Thoracic aorta (tissue), 2 donors: ENCODE results near the gene KIRREL3. TPM values are rescaled to one million over a fixed set of nuclear protein-coding genes. Genes with fewer than 3 reads are reported as not detected.

Experiments used
- ATAC-seq: fragments of 150-250 bp; one replicate; pipeline ENCODE4 v1.8.0; 2017; ENCODE audit warnings: low read depth; ENCODE audit not compliant: insufficient number of reproducible peaks, low FRiP score
- DNase-seq: peaks from one replicate; pipeline ENCODE4 v3.0.0-alpha.2; 2020; ENCODE audit warnings: low spot score
- H3K27ac ChIP-seq, 2 donors: fragments of 200-600 bp; sonication (generic); 1 replicate in 1 of 2; 2 replicates in 1 of 2; pipeline ENCODE4 v1.5.1; 2016; ENCODE audit warnings: mild to moderate bottlenecking in 2 of 2, moderate library complexity in 2 of 2
- H3K27me3 ChIP-seq: fragments of 200-600 bp; sonication (generic); replicated peaks from 2 replicates; pipeline ENCODE4 v1.6.0; 2016; ENCODE audit warnings: mild to moderate bottlenecking; ENCODE audit not compliant: insufficient read depth
- H3K36me3 ChIP-seq: fragments of 200-600 bp; sonication (generic); one replicate; pipeline ENCODE4 v1.5.1; 2016
- H3K4me1 ChIP-seq, 2 donors: fragments of 200-600 bp; sonication (generic); 1 replicate in 1 of 2; 2 replicates in 1 of 2; pipeline versions ENCODE4 v1.5.1 to v1.6.0; 2016; ENCODE audit warnings: low read depth in 2 of 2, mild to moderate bottlenecking in 1 of 2; ENCODE audit not compliant: control insufficient read depth in 1 of 2
- H3K4me3 ChIP-seq: fragments of 200-600 bp; sonication (generic); 2 replicates; pipeline ENCODE4 v1.5.1; 2016; ENCODE audit warnings: mild to moderate bottlenecking
- H3K9me3 ChIP-seq: fragments of 200-600 bp; sonication (generic); 2 replicates; pipeline ENCODE4 v1.5.1; 2016
- CTCF ChIP-seq: fragments of 200-600 bp; sonication (generic); IDR thresholded peaks from one replicate; pipeline ENCODE4 v1.5.1; 2019; ENCODE audit warnings: antibody characterized with exemption
- total RNA-seq, 2 donors: library from RNA; depleted of rRNA; stranded (reverse); fragments of >200 nt; gene quantifications; one replicate each; pipeline versions ENCODE4 v1.1.0 to v1.2.3, GENCODE V29; 2016

The KIRREL3 gene
- total RNA-seq, 2 donors from 2014 or later: not detected

- Histone ChIP-seq H3K9me3 (no peaks in the 10 kb centered on the region), H3K27me3 (no peaks in the 10 kb centered on the region), H3K36me3 (no peaks in the 10 kb centered on the region), H3K27ac (no peak overlapping the region), H3K4me3 (no peak overlapping the region), H3K4me1 (no peaks in the 10 kb centered on the region)
- no peak for DNase-seq
- no peak for ATAC-seq
- TF ChIP-seq CTCF: no peak
Observed at GRCh38 chr11:126663749-126664592, 336.6 kb downstream of the KIRREL3 start.

GRCh38 chr11:126662035-126662790 lies 338.4 kb downstream of the KIRREL3 start:
- H3K36me3 ChIP-seq: no peaks in the 10 kb centered on the region
- TF ChIP-seq CTCF: no peak
- no peak overlapping the region for H3K4me3 ChIP-seq
- H3K9me3 ChIP-seq: no peaks in the 10 kb centered on the region
- no peaks in the 10 kb centered on the region for H3K27me3 ChIP-seq
- DNase-seq (no peak), ATAC-seq (no peak)
- no peak overlapping the region for H3K27ac ChIP-seq
- no peaks in the 10 kb centered on the region for H3K4me1 ChIP-seq

DNA sequence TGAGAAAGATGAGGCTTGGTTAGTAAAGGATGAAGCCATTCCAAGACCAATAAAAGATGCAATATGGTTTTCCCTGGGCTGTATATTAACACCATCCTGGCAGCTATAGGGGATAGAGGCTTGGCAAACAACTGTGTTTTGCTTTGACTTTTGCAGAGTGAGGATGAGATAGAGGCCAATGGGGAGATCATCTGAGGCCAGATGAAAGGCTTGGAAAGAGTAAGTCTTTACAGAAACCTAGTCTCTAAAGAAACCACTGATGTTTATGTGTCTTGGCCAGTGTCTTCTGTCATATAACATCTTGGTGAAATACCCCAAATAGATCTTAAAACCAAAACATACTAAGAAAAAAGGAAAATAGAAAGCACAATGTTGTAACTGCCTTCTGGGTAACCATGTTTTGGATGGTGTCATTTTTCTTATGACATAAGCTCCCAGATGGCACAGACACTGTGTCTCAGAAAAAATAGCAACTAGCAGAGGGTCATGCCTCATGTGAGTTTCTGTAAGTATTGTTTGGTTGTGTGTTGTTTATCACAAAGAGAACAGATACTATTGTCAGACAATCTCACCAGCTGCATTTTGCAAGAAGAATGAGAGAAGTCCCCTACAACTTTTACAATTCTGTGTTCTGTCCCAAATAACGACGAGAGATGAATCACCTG lies 339.7 kb downstream of the KIRREL3 start:
- H3K27ac ChIP-seq: no peak overlapping the region
- ATAC-seq (no peak), DNase-seq (no peak)
- H3K4me1 ChIP-seq: no peaks in the 10 kb centered on the region
- H3K36me3 ChIP-seq: no peaks in the 10 kb centered on the region
- TF ChIP-seq CTCF: no peak
- no peaks in the 10 kb centered on the region for H3K9me3 ChIP-seq
- H3K4me3 ChIP-seq: no peak overlapping the region
- no peaks in the 10 kb centered on the region for H3K27me3 ChIP-seq

DNA sequence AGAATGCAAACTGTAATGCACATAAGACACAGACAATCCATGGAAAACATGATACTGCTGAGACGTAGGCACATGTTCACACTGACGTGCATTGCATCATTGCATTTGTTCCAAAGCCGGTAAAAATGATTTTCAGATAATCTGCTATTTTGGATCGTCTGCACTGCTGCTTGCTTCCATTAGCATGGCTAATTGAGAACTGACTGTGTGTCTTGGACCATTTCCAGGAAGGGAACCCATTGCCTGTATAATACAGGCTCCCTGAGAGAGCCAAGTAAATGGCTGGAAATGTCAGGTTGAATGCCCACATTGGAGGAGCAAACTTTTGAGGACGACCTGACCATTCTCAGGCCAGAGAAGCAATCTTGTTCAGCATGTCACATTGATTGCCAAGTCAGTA lies 340.2 kb downstream of the KIRREL3 start:
- no peak for ATAC-seq
- no peak for DNase-seq
- Histone ChIP-seq H3K4me1 (no peaks in the 10 kb centered on the region), H3K27ac (no peak overlapping the region), H3K9me3 (no peaks in the 10 kb centered on the region), H3K4me3 (no peak overlapping the region), H3K36me3 (no peaks in the 10 kb centered on the region), H3K27me3 (no peaks in the 10 kb centered on the region)
- no peak for TF ChIP-seq CTCF
